ENCODE results near the gene CST6. TPM values are rescaled to one million over a fixed set of nuclear protein-coding genes. Genes with fewer than 3 reads are reported as not detected.

Gene CST6
- total and polyA plus RNA-seq, 2 of the 13 experiments (the other 11 are each of a cell fraction or from before 2014, with no cell fraction given), result not detected

DNA sequence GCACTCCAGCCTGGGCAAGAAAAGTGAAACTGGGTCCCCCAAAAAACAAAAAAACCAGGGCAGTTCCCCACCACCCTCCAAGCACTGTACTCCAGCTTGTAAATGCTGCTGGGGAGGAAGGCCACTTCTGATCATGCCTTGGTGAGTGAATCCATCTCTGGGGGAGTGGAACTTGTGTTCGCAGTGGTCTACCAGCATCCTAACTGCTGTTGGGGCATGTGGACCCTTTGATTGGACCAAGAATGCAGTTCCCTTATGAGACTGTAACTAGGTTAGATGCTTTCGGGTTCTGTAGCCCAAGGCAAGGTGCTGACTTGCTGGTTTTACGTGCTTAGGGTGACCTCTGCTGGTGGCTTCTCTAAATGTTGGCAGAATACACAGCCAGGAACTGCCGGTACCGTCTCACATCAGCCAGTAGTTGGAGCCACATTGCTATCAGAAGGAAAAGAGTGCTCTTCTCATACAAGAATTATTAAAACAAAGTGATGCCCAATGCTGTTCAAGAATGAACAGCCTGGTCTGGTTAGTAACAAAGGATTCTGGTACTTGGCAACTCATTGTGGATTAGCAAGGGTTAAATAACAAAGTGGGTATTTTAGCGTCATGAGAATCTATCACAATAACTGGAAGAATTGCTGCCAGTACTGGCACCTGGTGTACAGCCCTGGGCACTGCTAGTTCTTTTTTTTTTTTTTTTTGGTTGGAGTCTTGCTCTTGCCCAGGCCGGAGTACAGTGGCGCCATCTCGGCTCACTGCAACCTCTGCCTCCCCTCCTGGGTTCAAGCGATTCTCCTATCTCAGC is 22.8 kb upstream of the CST6 start (continued):
- TF ChIP-seq, protein P1, sequence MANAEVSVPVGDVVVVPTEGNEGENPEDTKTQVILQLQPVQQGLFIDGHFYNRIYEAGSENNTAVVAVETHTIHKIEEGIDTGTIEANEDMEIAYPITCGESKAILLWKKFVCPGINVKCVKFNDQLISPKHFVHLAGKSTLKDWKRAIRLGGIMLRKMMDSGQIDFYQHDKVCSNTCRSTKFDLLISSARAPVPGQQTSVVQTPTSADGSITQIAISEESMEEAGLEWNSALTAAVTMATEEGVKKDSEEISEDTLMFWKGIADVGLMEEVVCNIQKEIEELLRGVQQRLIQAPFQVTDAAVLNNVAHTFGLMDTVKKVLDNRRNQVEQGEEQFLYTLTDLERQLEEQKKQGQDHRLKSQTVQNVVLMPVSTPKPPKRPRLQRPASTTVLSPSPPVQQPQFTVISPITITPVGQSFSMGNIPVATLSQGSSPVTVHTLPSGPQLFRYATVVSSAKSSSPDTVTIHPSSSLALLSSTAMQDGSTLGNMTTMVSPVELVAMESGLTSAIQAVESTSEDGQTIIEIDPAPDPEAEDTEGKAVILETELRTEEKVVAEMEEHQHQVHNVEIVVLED (CRISPR knock-in tag; IDR thresholded peaks at IDR 0.05; ENCODE audit: borderline replicate concordance), result no peak
- TF ChIP-seq ZMAT3 (CRISPR knock-in tag; conservative IDR thresholded peaks at IDR 0.05), result no peak
- no peak for TF ChIP-seq ZFP62 (CRISPR knock-in tag; IDR thresholded peaks at IDR 0.05)
- TF ChIP-seq, protein P2, sequence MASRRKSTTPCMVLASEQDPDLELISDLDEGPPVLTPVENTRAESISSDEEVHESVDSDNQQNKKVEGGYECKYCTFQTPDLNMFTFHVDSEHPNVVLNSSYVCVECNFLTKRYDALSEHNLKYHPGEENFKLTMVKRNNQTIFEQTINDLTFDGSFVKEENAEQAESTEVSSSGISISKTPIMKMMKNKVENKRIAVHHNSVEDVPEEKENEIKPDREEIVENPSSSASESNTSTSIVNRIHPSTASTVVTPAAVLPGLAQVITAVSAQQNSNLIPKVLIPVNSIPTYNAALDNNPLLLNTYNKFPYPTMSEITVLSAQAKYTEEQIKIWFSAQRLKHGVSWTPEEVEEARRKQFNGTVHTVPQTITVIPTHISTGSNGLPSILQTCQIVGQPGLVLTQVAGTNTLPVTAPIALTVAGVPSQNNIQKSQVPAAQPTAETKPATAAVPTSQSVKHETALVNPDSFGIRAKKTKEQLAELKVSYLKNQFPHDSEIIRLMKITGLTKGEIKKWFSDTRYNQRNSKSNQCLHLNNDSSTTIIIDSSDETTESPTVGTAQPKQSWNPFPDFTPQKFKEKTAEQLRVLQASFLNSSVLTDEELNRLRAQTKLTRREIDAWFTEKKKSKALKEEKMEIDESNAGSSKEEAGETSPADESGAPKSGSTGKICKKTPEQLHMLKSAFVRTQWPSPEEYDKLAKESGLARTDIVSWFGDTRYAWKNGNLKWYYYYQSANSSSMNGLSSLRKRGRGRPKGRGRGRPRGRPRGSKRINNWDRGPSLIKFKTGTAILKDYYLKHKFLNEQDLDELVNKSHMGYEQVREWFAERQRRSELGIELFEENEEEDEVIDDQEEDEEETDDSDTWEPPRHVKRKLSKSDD (CRISPR knock-in tag; IDR thresholded peaks at IDR 0.05; ENCODE audit: low read depth), result no peak
- no peak for TF ChIP-seq ZNF12 (CRISPR knock-in tag; IDR thresholded peaks at IDR 0.05)
- TF ChIP-seq, protein P3, sequence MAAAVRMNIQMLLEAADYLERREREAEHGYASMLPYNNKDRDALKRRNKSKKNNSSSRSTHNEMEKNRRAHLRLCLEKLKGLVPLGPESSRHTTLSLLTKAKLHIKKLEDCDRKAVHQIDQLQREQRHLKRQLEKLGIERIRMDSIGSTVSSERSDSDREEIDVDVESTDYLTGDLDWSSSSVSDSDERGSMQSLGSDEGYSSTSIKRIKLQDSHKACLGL (CRISPR knock-in tag; IDR thresholded peaks at IDR 0.05), result no peak
- TF ChIP-seq ZNF616 (CRISPR knock-in tag; IDR thresholded peaks at IDR 0.05; ENCODE audit: low read depth), result 0 out of 2 replicates have a peak, but pooled peaks have one; percentile 36
- no peak for TF ChIP-seq HNRNPUL1 (IDR thresholded peaks at IDR 0.05; ENCODE audit: low read depth, low read length)
- TF ChIP-seq, protein P4, sequence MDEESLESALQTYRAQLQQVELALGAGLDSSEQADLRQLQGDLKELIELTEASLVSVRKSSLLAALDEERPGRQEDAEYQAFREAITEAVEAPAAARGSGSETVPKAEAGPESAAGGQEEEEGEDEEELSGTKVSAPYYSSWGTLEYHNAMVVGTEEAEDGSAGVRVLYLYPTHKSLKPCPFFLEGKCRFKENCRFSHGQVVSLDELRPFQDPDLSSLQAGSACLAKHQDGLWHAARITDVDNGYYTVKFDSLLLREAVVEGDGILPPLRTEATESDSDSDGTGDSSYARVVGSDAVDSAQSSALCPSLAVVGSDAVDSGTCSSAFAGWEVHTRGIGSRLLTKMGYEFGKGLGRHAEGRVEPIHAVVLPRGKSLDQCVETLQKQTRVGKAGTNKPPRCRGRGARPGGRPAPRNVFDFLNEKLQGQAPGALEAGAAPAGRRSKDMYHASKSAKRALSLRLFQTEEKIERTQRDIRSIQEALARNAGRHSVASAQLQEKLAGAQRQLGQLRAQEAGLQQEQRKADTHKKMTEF (CRISPR knock-in tag; IDR thresholded peaks at IDR 0.05), result peak; percentile 42; the same call in 1 of the 2 replicates
- no peak for TF ChIP-seq ATM (IDR thresholded peaks at IDR 0.05; ENCODE audit: borderline replicate concordance)
- peak; percentile 56; the same call in 1 of the 2 replicates for TF ChIP-seq KDM2A (CRISPR knock-in tag; IDR thresholded peaks at IDR 0.05; ENCODE audit: borderline replicate concordance, low read depth)
- no peak for TF ChIP-seq HNRNPLL (IDR thresholded peaks at IDR 0.05; ENCODE audit: low read depth, low read length, poor library complexity, severe bottlenecking)
- TF ChIP-seq FOXA1 (IDR thresholded peaks at IDR 0.05), result no peak
- TF ChIP-seq FOXA1 (CRISPR knock-in tag; IDR thresholded peaks at IDR 0.05), result peak; percentile 47; the same call in 1 of the 2 replicates
- TF ChIP-seq RAD21 (CRISPR knock-in tag; IDR thresholded peaks at IDR 0.05), result peak; percentile 93
- 0 out of 2 replicates have a peak, but pooled peaks have one; percentile 35 for TF ChIP-seq ZNF331 (CRISPR knock-in tag; IDR thresholded peaks at IDR 0.05)
- TF ChIP-seq ARNTL (CRISPR knock-in tag; IDR thresholded peaks at IDR 0.05), result 0 out of 2 replicates have a peak, but pooled peaks have one; percentile 19
- TF ChIP-seq, protein P5, sequence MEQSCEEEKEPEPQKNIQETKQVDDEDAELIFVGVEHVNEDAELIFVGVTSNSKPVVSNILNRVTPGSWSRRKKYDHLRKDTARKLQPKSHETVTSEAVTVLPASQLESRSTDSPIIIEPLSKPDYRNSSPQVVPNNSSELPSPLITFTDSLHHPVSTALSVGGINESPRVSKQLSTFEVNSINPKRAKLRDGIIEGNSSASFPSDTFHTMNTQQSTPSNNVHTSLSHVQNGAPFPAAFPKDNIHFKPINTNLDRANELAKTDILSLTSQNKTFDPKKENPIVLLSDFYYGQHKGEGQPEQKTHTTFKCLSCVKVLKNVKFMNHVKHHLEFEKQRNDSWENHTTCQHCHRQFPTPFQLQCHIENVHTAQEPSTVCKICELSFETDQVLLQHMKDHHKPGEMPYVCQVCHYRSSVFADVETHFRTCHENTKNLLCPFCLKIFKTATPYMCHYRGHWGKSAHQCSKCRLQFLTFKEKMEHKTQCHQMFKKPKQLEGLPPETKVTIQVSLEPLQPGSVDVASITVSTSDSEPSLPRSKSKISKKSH (CRISPR knock-in tag; IDR thresholded peaks at IDR 0.05; ENCODE audit: borderline replicate concordance), result no peak

Measured in HepG2 (cell line).